ENCODE measurements around the gene ARHGEF4. TPM values are rescaled to one million over a fixed set of nuclear protein-coding genes. Genes with fewer than 3 reads are reported as not detected.

The ARHGEF4 gene
- polyA plus RNA-seq, 1 donor (not counting 4 experiments of a cell fraction or from before 2014, with no cell fraction given), result 22.6 TPM

DNA sequence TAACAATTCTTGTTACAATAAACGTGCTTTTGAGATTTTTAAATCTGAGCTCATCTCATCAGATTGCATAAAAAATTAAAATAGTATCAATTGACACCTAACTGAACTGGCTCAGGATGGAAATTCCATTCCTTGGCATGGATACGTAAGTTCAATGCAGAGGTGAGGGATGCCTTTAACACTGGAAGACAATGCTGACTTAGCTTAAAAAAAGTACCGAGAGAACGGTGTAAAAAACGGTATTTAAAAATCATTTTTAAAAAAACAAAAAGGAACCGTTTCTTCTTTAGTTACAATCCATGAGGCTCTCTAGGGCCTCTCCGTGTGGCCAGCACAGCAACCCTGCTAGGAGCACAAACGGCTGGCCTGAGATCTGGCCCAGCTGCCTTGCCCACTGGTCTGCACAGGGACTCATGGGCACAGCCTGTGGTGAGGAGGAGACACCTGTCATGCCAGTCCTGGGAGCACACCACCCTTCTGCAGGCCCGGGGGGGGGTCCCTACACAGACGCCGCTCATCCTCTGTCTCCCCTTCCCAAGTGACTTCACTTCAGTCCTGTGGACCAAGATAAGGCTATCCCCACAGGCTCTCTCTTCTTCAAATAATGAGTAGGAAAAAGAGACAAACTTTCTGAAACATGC, 211.3 kb downstream of the ARHGEF4 start:
- H2AFZ ChIP-seq (ENCODE audit: control insufficient read depth, low read length), result no peak overlapping the region
- H3K9me3 ChIP-seq (ENCODE audit: control insufficient read depth, low read depth, low read length), result no peaks in the 10 kb centered on the region
- H3K4me2 ChIP-seq (ENCODE audit: control insufficient read depth, extremely low read depth, insufficient read depth, low read depth, low read length), result no peak overlapping the region
- H3K4me1 ChIP-seq (ENCODE audit: control insufficient read depth, extremely low read depth, insufficient read depth, low read length), result no peaks in the 10 kb centered on the region
- dilution Hi-C loops (cut with MboI; ENCODE audit: extremely low pct_ligation_motif_present, low sequenced_read_pairs), result no loop called here
- H3K9me1 ChIP-seq (ENCODE audit: control insufficient read depth, extremely low read depth, insufficient read depth, low read length), result no peaks in the 10 kb centered on the region
- DNase-seq (ENCODE audit: low read depth, low spot score) (no peak), FAIRE-seq (no peak)
- no peaks in the 10 kb centered on the region for H4K20me1 ChIP-seq (ENCODE audit: control insufficient read depth, extremely low read depth, insufficient read depth, low read length)
- H3K79me2 ChIP-seq (ENCODE audit: control insufficient read depth, insufficient read depth, low read length), result peaks cover 2% of the 10 kb centered on the region
- H3K27me3 ChIP-seq (ENCODE audit: control insufficient read depth, extremely low read depth, insufficient read depth, low read length), result no peaks in the 10 kb centered on the region
- H3K9ac ChIP-seq (ENCODE audit: control insufficient read depth, extremely low read depth, insufficient read depth, low read length), result no peak overlapping the region
- H3K27ac ChIP-seq (ENCODE audit: control insufficient read depth, insufficient read depth, low read length), result no peak overlapping the region
- peaks cover 19 to 42% of the 10 kb centered on the region in 2 experiments for H3K36me3 ChIP-seq (ENCODE audit: control insufficient read depth in 2 of 2, extremely low read depth in 1 of 2, insufficient read depth in 2 of 2, low read length in 2 of 2)
- H3K4me3 ChIP-seq (ENCODE audit: control insufficient read depth in 2 of 3, extremely low read depth in 1 of 3, insufficient read depth in 2 of 3, low read depth in 1 of 3, low read length in 3 of 3), result no peak overlapping the region
- TF ChIP-seq, protein P1, sequence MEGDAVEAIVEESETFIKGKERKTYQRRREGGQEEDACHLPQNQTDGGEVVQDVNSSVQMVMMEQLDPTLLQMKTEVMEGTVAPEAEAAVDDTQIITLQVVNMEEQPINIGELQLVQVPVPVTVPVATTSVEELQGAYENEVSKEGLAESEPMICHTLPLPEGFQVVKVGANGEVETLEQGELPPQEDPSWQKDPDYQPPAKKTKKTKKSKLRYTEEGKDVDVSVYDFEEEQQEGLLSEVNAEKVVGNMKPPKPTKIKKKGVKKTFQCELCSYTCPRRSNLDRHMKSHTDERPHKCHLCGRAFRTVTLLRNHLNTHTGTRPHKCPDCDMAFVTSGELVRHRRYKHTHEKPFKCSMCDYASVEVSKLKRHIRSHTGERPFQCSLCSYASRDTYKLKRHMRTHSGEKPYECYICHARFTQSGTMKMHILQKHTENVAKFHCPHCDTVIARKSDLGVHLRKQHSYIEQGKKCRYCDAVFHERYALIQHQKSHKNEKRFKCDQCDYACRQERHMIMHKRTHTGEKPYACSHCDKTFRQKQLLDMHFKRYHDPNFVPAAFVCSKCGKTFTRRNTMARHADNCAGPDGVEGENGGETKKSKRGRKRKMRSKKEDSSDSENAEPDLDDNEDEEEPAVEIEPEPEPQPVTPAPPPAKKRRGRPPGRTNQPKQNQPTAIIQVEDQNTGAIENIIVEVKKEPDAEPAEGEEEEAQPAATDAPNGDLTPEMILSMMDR (optimal IDR thresholded peaks at IDR 0.05 in 1 of 3, IDR thresholded peaks at IDR 0.05 in 1 of 3, conservative IDR thresholded peaks at IDR 0.05 in 1 of 3; ENCODE audit: extremely low read depth in 1 of 3, insufficient read depth in 2 of 3, low read length in 3 of 3), result no peak
- TF ChIP-seq EZH2 (IDR thresholded peaks at IDR 0.05; ENCODE audit: low read length), result no peak

DNA sequence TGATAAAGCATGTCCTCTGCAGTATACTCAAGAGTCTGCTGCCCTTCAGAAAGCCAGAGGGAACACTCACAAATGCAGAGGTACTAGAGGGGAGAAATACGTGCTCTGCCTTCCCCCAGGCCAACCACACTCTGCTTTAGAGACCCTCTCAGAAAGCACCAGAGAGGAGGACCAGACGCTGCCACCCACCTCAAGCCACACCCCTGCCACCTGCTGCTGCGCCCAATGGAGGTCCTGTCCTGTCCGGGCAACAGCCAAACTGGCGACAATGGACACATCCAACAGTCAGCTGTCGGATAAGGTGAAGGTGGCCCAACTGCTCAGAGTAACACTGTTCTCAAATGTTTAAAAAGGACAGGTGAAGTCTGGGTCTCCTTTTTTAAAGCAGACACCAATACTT, 211.9 kb downstream of the ARHGEF4 start:
- H4K20me1 ChIP-seq (ENCODE audit: control insufficient read depth, extremely low read depth, insufficient read depth, low read length), result no peaks in the 10 kb centered on the region
- FAIRE-seq (no peak), DNase-seq (ENCODE audit: low read depth, low spot score) (no peak)
- H2AFZ ChIP-seq (ENCODE audit: control insufficient read depth, low read length), result no peak overlapping the region
- H3K27ac ChIP-seq (ENCODE audit: control insufficient read depth, insufficient read depth, low read length), result no peak overlapping the region
- no peak overlapping the region for H3K4me2 ChIP-seq (ENCODE audit: control insufficient read depth, extremely low read depth, insufficient read depth, low read depth, low read length)
- no peak for TF ChIP-seq EZH2 (IDR thresholded peaks at IDR 0.05; ENCODE audit: low read length)
- TF ChIP-seq, protein P1 (optimal IDR thresholded peaks at IDR 0.05 in 1 of 3, IDR thresholded peaks at IDR 0.05 in 1 of 3, conservative IDR thresholded peaks at IDR 0.05 in 1 of 3; ENCODE audit: extremely low read depth in 1 of 3, insufficient read depth in 2 of 3, low read length in 3 of 3), result no peak
- H3K9me1 ChIP-seq (ENCODE audit: control insufficient read depth, extremely low read depth, insufficient read depth, low read length), result no peaks in the 10 kb centered on the region
- H3K4me3 ChIP-seq (ENCODE audit: control insufficient read depth in 2 of 3, extremely low read depth in 1 of 3, insufficient read depth in 2 of 3, low read depth in 1 of 3, low read length in 3 of 3), result no peak overlapping the region
- H3K36me3 ChIP-seq (ENCODE audit: control insufficient read depth in 2 of 2, extremely low read depth in 1 of 2, insufficient read depth in 2 of 2, low read length in 2 of 2), result peaks cover 21 to 40% of the 10 kb centered on the region in 2 experiments
- no peaks in the 10 kb centered on the region for H3K27me3 ChIP-seq (ENCODE audit: control insufficient read depth, extremely low read depth, insufficient read depth, low read length)
- no peaks in the 10 kb centered on the region for H3K9me3 ChIP-seq (ENCODE audit: control insufficient read depth, low read depth, low read length)
- H3K9ac ChIP-seq (ENCODE audit: control insufficient read depth, extremely low read depth, insufficient read depth, low read length), result no peak overlapping the region
- H3K4me1 ChIP-seq (ENCODE audit: control insufficient read depth, extremely low read depth, insufficient read depth, low read length), result no peaks in the 10 kb centered on the region
- peaks cover 2% of the 10 kb centered on the region for H3K79me2 ChIP-seq (ENCODE audit: control insufficient read depth, insufficient read depth, low read length)
- dilution Hi-C loops (cut with MboI; ENCODE audit: extremely low pct_ligation_motif_present, low sequenced_read_pairs), result no loop called here

Measured in keratinocyte (primary cell).